CD4-positive, alpha-beta T cell treated with Interleukin-4 for 4 hours (primary cell): ENCODE results near the gene TDRD1.

ENCODE experiments used
- DNase-seq: peaks from one replicate; pipeline ENCODE4 v3.0.0-alpha.2; 2020

The TDRD1 gene

GRCh38 chr10:114239994-114240345 is 60.8 kb downstream of the TDRD1 start:
- no peak for DNase-seq

- DNase-seq, result no peak
Observed at GRCh38 chr10:114242235-114242634, 63.1 kb downstream of the TDRD1 start.

GRCh38 chr10:114243661-114244060 is 64.5 kb downstream of the TDRD1 start:
- no peak for DNase-seq

GRCh38 chr10:114244126-114244525 is 65.0 kb downstream of the TDRD1 start:
- DNase-seq, result no peak

GRCh38 chr10:114245121-114245791 is 66.1 kb downstream of the TDRD1 start:
- no peak for DNase-seq

GRCh38 chr10:114246679-114247305 is 67.6 kb downstream of the TDRD1 start:
- no peak for DNase-seq

GRCh38 chr10:114250236-114250635 is 71.1 kb downstream of the TDRD1 start:
- DNase-seq, result no peak

- no peak for DNase-seq
Observed at GRCh38 chr10:114250716-114251115, 71.6 kb downstream of the TDRD1 start.

- no peak for DNase-seq
Observed at GRCh38 chr10:114252092-114252491, 72.9 kb downstream of the TDRD1 start.

- DNase-seq, result no peak
Observed at GRCh38 chr10:114252883-114253282, 73.7 kb downstream of the TDRD1 start.

GRCh38 chr10:114255227-114255626 is 76.1 kb downstream of the TDRD1 start:
- DNase-seq, result no peak

- no peak for DNase-seq
Observed at GRCh38 chr10:114256008-114256765, 77.0 kb downstream of the TDRD1 start.

- no peak for DNase-seq
Observed at GRCh38 chr10:114256822-114257221, 77.7 kb downstream of the TDRD1 start.

- no peak for DNase-seq
Observed at GRCh38 chr10:114257498-114257897, 78.3 kb downstream of the TDRD1 start.

- no peak for DNase-seq
Observed at GRCh38 chr10:114258274-114258840, 79.2 kb downstream of the TDRD1 start.

- DNase-seq, result no peak
Observed at GRCh38 chr10:114259824-114260223, 80.7 kb downstream of the TDRD1 start.

GRCh38 chr10:114260366-114260765 is 81.2 kb downstream of the TDRD1 start:
- no peak for DNase-seq

GRCh38 chr10:114261076-114261475 is 81.9 kb downstream of the TDRD1 start:
- DNase-seq, result no peak

- no peak for DNase-seq
Observed at GRCh38 chr10:114262496-114262895, 83.3 kb downstream of the TDRD1 start.

GRCh38 chr10:114265392-114266053 is 86.4 kb downstream of the TDRD1 start:
- no peak for DNase-seq

GRCh38 chr10:114266521-114266920 is 87.4 kb downstream of the TDRD1 start:
- DNase-seq, result no peak

- DNase-seq, result no peak
Observed at GRCh38 chr10:114271075-114271778, 92.1 kb downstream of the TDRD1 start.

- no peak for DNase-seq
Observed at GRCh38 chr10:114271779-114272167, 92.6 kb downstream of the TDRD1 start.
